ENCODE data around the gene CDK14. TPM values are rescaled to one million over a fixed set of nuclear protein-coding genes. Genes with fewer than 3 reads are reported as not detected.

The CDK14 gene
- total and polyA plus RNA-seq, 2 donors (not counting 3 experiments of a cell fraction or from before 2014, with no cell fraction given): 5.5 to 34.2 TPM

DNA sequence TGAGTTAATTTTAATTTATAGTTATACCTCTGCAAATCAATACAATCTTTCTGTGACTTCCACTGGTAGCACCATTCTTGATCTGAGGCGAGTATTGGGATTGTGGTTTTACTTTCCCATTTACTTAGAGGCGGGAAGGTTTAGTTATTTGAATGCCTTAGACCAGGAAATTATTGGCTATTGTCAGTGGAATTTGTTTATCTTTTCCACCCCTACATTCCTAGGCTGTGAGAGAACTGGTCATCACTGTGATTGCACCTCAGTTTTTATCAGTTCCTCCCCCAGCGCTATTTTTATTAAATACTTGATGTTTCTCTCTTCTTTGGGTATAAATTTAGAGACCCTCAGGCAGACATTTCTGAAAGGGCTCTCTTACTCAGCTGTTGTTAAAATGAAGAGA is 29.9 kb downstream of the CDK14 start:
- H2AFZ ChIP-seq (ENCODE audit: low read depth, low read length): no peak overlapping the region
- no peaks in the 10 kb centered on the region for H3K36me3 ChIP-seq (ENCODE audit: control insufficient read depth in 2 of 2, extremely low read depth in 1 of 2, insufficient read depth in 2 of 2, low read length in 2 of 2)
- H3K79me2 ChIP-seq (ENCODE audit: control insufficient read depth, insufficient read depth, low read length): peaks cover 13% of the 10 kb centered on the region
- H3K4me1 ChIP-seq (ENCODE audit: control insufficient read depth, extremely low read depth, insufficient read depth, low read length): peaks cover 48% of the 10 kb centered on the region
- BruUV-seq (replicated peaks): no TSS peak
- H3K4me3 ChIP-seq (replicated peaks in 1 of 3; ENCODE audit: insufficient read depth in 1 of 3, low read depth in 1 of 3, low read length in 3 of 3): peak overlapping the region in 1 of 3 experiments; percentile 37
- ChIA-PET CTCF (interaction anchor here (1.0 to 7.0 kb wide), 6 partner anchors 20 to 409 kb away, joined by 3 to 72 read pairs (median 10); partner anchors contain the start of gene CDK14), POLR2A (no interaction called here)
- no peaks in the 10 kb centered on the region for H3K27me3 ChIP-seq (ENCODE audit: control insufficient read depth in 2 of 2, insufficient read depth in 2 of 2, low read length in 2 of 2)
- DNase-seq (ENCODE audit: low read depth, low spot score) (peak; percentile 45), FAIRE-seq (peak; percentile 49)
- TF ChIP-seq EZH2 (IDR thresholded peaks at IDR 0.05; ENCODE audit: borderline replicate concordance, low read depth, low read length, severe bottlenecking) (no peak), GATA2 (IDR thresholded peaks at IDR 0.05; ENCODE audit: insufficient read depth, insufficient read length, low read depth, low read length) (no peak), JUN (IDR thresholded peaks at IDR 0.05; ENCODE audit: borderline replicate concordance, insufficient read depth, insufficient read length, low read depth) (no peak), POLR2A (IDR thresholded peaks at IDR 0.05; ENCODE audit: low read depth, low read length) (no peak), POLR2AphosphoS5 (IDR thresholded peaks at IDR 0.05; ENCODE audit: insufficient read depth, low read depth, low read length) (no peak), FOS (IDR thresholded peaks at IDR 0.05; ENCODE audit: borderline replicate concordance, insufficient read depth, low read length) (no peak), MYC (IDR thresholded peaks at IDR 0.05; ENCODE audit: low read depth, low read length) (no peak)
- TF ChIP-seq, protein P1, sequence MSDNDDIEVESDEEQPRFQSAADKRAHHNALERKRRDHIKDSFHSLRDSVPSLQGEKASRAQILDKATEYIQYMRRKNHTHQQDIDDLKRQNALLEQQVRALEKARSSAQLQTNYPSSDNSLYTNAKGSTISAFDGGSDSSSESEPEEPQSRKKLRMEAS (IDR thresholded peaks at IDR 0.05; ENCODE audit: insufficient read depth, insufficient read length): no peak
- TF ChIP-seq, protein P2, sequence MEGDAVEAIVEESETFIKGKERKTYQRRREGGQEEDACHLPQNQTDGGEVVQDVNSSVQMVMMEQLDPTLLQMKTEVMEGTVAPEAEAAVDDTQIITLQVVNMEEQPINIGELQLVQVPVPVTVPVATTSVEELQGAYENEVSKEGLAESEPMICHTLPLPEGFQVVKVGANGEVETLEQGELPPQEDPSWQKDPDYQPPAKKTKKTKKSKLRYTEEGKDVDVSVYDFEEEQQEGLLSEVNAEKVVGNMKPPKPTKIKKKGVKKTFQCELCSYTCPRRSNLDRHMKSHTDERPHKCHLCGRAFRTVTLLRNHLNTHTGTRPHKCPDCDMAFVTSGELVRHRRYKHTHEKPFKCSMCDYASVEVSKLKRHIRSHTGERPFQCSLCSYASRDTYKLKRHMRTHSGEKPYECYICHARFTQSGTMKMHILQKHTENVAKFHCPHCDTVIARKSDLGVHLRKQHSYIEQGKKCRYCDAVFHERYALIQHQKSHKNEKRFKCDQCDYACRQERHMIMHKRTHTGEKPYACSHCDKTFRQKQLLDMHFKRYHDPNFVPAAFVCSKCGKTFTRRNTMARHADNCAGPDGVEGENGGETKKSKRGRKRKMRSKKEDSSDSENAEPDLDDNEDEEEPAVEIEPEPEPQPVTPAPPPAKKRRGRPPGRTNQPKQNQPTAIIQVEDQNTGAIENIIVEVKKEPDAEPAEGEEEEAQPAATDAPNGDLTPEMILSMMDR (IDR thresholded peaks at IDR 0.05; ENCODE audit: extremely low read depth in 1 of 2, insufficient read depth in 1 of 2, low read depth in 1 of 2, low read length in 2 of 2): no peak
- intact Hi-C loops (cut with micrococcal nuclease) (loop anchor here (2.0 to 10.0 kb wide), 2 partner anchors 13 to 471 kb away; partner anchors contain the start of gene STEAP1), dilution Hi-C loops (cut with MboI; ENCODE audit: extremely low pct_ligation_motif_present, low sequenced_read_pairs) (no loop called here)
- H3K9me3 ChIP-seq (replicated peaks; ENCODE audit: control insufficient read depth, insufficient read depth, low read length): no peaks in the 10 kb centered on the region
- peak overlapping the region; percentile 48 for H3K4me2 ChIP-seq (ENCODE audit: insufficient read depth, low read length)
- H4K20me1 ChIP-seq (replicated peaks; ENCODE audit: control insufficient read depth, extremely low read depth, insufficient read depth, low read length): no peaks in the 10 kb centered on the region
- no peaks in the 10 kb centered on the region for H3K9me1 ChIP-seq (replicated peaks; ENCODE audit: control insufficient read depth, extremely low read depth, insufficient read depth, low read length)
- H3K27ac ChIP-seq (ENCODE audit: insufficient read depth, low read depth, low read length): peak overlapping the region; percentile 45
- H3K9ac ChIP-seq (replicated peaks; ENCODE audit: extremely low read depth, insufficient read depth, low read length): no peak overlapping the region
